CD4-positive, alpha-beta T cell treated with Interleukin-17A for 1 hour (primary cell): ENCODE measurements around the gene LINGO4.
"Not testable (repeated sequence)": the region's sequence is repeated elsewhere in the genome, so short reads cannot be mapped to it uniquely, and the experiment has no call there.

Experiments used
- DNase-seq: peaks from one replicate; pipeline ENCODE4 v3.0.0-alpha.2; 2020

Gene LINGO4

GRCh38 chr1:151809985-151810556, 4.9 kb upstream of the LINGO4 start:
- no peak for DNase-seq

GRCh38 chr1:151809290-151809984, 4.2 kb upstream of the LINGO4 start:
- no peak for DNase-seq

- no peak for DNase-seq
These were observed 2.5 kb upstream of the LINGO4 start for GRCh38 chr1:151807766-151808165.

GRCh38 chr1:151807131-151807530, 1.9 kb upstream of the LINGO4 start:
- DNase-seq: no peak

- no peak for DNase-seq
These were observed 951 bp upstream of the LINGO4 start for GRCh38 chr1:151806170-151806569.

- DNase-seq: no peak
These were observed 1.3 kb downstream of the LINGO4 start for GRCh38 chr1:151803915-151804314.

GRCh38 chr1:151803164-151803563, 2.1 kb downstream of the LINGO4 start:
- no peak for DNase-seq

- DNase-seq: no peak
These were observed 2.8 kb downstream of the LINGO4 start for GRCh38 chr1:151802372-151802771.

- no peak for DNase-seq
These were observed 3.4 kb downstream of the LINGO4 start for GRCh38 chr1:151801846-151802245.

- DNase-seq: no peak
These were observed 3.9 kb downstream of the LINGO4 start for GRCh38 chr1:151801310-151801820.

- no peak for DNase-seq
These were observed 4.4 kb downstream of the LINGO4 start for GRCh38 chr1:151800830-151801229.

GRCh38 chr1:151799179-151800022, 5.8 kb downstream of the LINGO4 start:
- DNase-seq: no peak

- no peak for DNase-seq
These were observed 6.6 kb downstream of the LINGO4 start for GRCh38 chr1:151798571-151798970.

- no peak for DNase-seq
These were observed 14.1 kb downstream of the LINGO4 start for GRCh38 chr1:151790940-151791651.

- DNase-seq: peak; percentile 99
These were observed 14.9 kb downstream of the LINGO4 start, which contains the start of gene TDRKH for GRCh38 chr1:151790071-151790939. Gene TDRKH (minus strand): TSS chr1:151790500. CDS start chr1:151783022, 7,478 bp downstream.

- DNase-seq: no peak
These were observed 17.5 kb downstream of the LINGO4 start for GRCh38 chr1:151787689-151788088.

GRCh38 chr1:151783796-151784195, 21.4 kb downstream of the LINGO4 start:
- DNase-seq: no peak

GRCh38 chr1:151782741-151783140, 22.5 kb downstream of the LINGO4 start:
- DNase-seq: no peak

- not testable (repeated sequence) for DNase-seq
These were observed 23.2 kb downstream of the LINGO4 start for GRCh38 chr1:151782026-151782425.

- not testable (repeated sequence) for DNase-seq
These were observed 24.5 kb downstream of the LINGO4 start for GRCh38 chr1:151780736-151781135.

- DNase-seq: no peak
These were observed 25.4 kb downstream of the LINGO4 start for GRCh38 chr1:151779852-151780251.

GRCh38 chr1:151777317-151777716, 27.9 kb downstream of the LINGO4 start:
- DNase-seq: no peak
